ENCODE data around the gene REP15. TPM values are rescaled to one million over a fixed set of nuclear protein-coding genes. Genes with fewer than 3 reads are reported as not detected.

Gene REP15
- total and polyA plus RNA-seq, 2 experiments from 2014 or later = 0.38 to 0.89 TPM

GRCh38 chr12:27689558-27690180, 6.6 kb upstream of the REP15 start:
- Mint-ChIP-seq H3K4me1 (no peaks in the 10 kb centered on the region), H3K27me3 (ENCODE audit: insufficient read depth, low read depth, poor library complexity) (no peaks in the 10 kb centered on the region), H3K27ac (no peak overlapping the region), H3K36me3 (ENCODE audit: low read depth) (peaks cover 20% of the 10 kb centered on the region), H3K9me3 (no peaks in the 10 kb centered on the region), H3K4me3 (no peak overlapping the region)
- H3K79me2 ChIP-seq (replicated peaks; ENCODE audit: insufficient read depth) = no peaks in the 10 kb centered on the region
- peaks cover 29% of the 10 kb centered on the region for H3K36me3 ChIP-seq (ENCODE audit: insufficient read depth)
- no peaks in the 10 kb centered on the region for H3K9me2 ChIP-seq (ENCODE audit: insufficient read depth)
- no peak overlapping the region for H3K4me2 ChIP-seq
- no peak overlapping the region for H3K4me3 ChIP-seq
- H3K27ac ChIP-seq (ENCODE audit: low read depth) = no peak overlapping the region
- no peaks in the 10 kb centered on the region for H4K20me1 ChIP-seq (replicated peaks; ENCODE audit: insufficient read depth)
- H2AFZ ChIP-seq = no peak overlapping the region
- no peaks in the 10 kb centered on the region for H3K4me1 ChIP-seq (ENCODE audit: insufficient read depth)
- no peak for ATAC-seq
- H3K27me3 ChIP-seq (ENCODE audit: insufficient read depth) = no peaks in the 10 kb centered on the region
- no peaks in the 10 kb centered on the region for H3F3A ChIP-seq (replicated peaks; ENCODE audit: low read depth)
- DNase-seq (ENCODE audit: low spot score) = no peak
- TF ChIP-seq ZNF331 (CRISPR knock-in tag; IDR thresholded peaks at IDR 0.05; ENCODE audit: low read depth) (no peak), EZH2 (IDR thresholded peaks at IDR 0.05; ENCODE audit: low read depth, unreplicated experiment) (no peak), ZNF114 (CRISPR knock-in tag; IDR thresholded peaks at IDR 0.05) (no peak), REST (IDR thresholded peaks at IDR 0.05; ENCODE audit: unreplicated experiment) (no peak), POLR2AphosphoS5 (IDR thresholded peaks at IDR 0.05; ENCODE audit: low read depth) (no peak), STAT1 (IDR thresholded peaks at IDR 0.05; ENCODE audit: unreplicated experiment) (no peak), CREB1 (CRISPR knock-in tag; IDR thresholded peaks at IDR 0.05; ENCODE audit: low read depth) (no peak), CTCF (conservative IDR thresholded peaks at IDR 0.05; ENCODE audit: low read depth in 2 of 2) (no peak), EZH2phosphoT487 (IDR thresholded peaks at IDR 0.05; ENCODE audit: unreplicated experiment) (no peak), ZNF462 (CRISPR knock-in tag; IDR thresholded peaks at IDR 0.05) (no peak), ETS1 (IDR thresholded peaks at IDR 0.05) (no peak), JUNB (IDR thresholded peaks at IDR 0.05; ENCODE audit: unreplicated experiment) (no peak), NANOG (IDR thresholded peaks at IDR 0.05; ENCODE audit: borderline replicate concordance) (no peak)

Data from GM23338 (cell line).